Glutamatergic neuron (in vitro differentiated cells): ENCODE results near the gene ABCD1. TPM values are rescaled to one million over a fixed set of nuclear protein-coding genes. Genes with fewer than 3 reads are reported as not detected.
A peak's percentile ranks its signal among the peaks of the same experiment; 100 is the strongest.

ENCODE experiments used
- DNase-seq: peaks from one replicate; pipeline ENCODE4 v3.0.0; 2022
- H3K27ac Mint-ChIP-seq: one replicate; pipeline ENCODE4 v1.8.0; 2020; ENCODE audit warnings: mild to moderate bottlenecking, mixed read lengths, inconsistent platforms; ENCODE audit not compliant: unreplicated experiment
- H3K27me3 Mint-ChIP-seq: one replicate; pipeline ENCODE4 v1.8.0; 2020; ENCODE audit warnings: mild to moderate bottlenecking, moderate library complexity, mixed read lengths, inconsistent platforms; ENCODE audit not compliant: unreplicated experiment
- H3K36me3 Mint-ChIP-seq: one replicate; pipeline ENCODE4 v1.8.0; 2020; ENCODE audit warnings: mild to moderate bottlenecking, mixed read lengths, inconsistent platforms; ENCODE audit not compliant: unreplicated experiment
- H3K4me1 Mint-ChIP-seq: one replicate; pipeline ENCODE4 v1.8.0; 2020; ENCODE audit warnings: mild to moderate bottlenecking, low read depth, mixed read lengths, inconsistent platforms; ENCODE audit not compliant: unreplicated experiment
- H3K4me3 Mint-ChIP-seq: one replicate; pipeline ENCODE4 v1.8.0; 2020; ENCODE audit warnings: mild to moderate bottlenecking, mixed read lengths, inconsistent platforms; ENCODE audit not compliant: unreplicated experiment
- H3K9me3 Mint-ChIP-seq: one replicate; pipeline ENCODE4 v1.8.0; 2020; ENCODE audit warnings: mild to moderate bottlenecking, moderate library complexity, mixed read lengths, inconsistent platforms; ENCODE audit not compliant: unreplicated experiment
- total RNA-seq: library from RNA; stranded (reverse); fragmentation: NEBNext Ultra II Directional; extraction: Animal tissue kit (Norgen Biotek cat#: 25700); gene quantifications from one replicate; pipeline ENCODE4 v1.2.1, GENCODE V29; 2021; ENCODE audit not compliant: unreplicated experiment
- TF ChIP-seq, protein P1 (sequence below): fragments of 200-600 bp; sonication (generic); IDR thresholded peaks from one replicate; pipeline ENCODE4 v1.5.0; 2021; ENCODE audit not compliant: partially characterized antibody, unreplicated experiment

ABCD1 gene
- total RNA-seq, 1 donor from 2014 or later: 13.5 TPM

DNA sequence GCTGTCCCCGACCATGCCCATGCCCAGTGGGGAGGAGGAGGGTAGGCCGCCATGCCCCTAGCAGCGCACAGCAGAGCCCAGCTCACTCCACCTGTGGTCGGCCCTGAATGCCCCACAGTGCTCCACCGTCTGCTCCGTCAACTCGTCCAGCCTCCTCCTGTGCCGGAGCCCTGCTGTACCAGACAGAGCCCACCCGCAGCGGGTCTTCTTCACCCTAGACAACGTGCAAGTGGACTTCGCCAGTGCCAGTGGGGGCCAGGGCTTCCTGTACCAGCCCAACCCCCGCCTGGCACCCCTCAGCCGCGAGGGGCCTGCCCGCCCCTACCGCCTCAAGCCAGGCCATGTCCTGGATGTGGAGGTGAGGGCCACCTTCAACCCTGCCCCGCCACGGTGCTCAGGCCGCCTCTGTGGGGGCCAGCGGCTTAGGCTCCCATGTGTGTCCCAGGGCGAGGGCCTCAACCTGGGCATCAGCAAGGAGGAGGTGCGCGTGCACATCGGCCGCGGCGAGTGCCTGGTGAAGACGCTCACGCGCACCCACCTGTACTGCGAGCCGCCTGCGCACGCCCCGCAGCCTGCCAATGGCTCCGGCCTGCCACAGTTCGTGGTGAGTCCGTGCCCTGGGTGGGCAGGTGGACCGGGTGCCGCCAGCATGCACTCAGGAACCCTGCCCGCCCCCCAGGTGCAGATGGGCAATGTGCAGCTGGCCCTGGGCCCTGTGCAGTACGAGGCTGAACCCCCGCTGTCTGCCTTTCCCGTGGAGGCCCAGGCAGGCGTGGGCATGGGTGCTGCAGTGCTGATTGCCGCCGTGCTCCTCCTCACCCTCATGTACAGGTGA is 49.3 kb downstream of the ABCD1 start:
- Mint-ChIP-seq H3K9me3 (no peaks in the 10 kb centered on the region), H3K27ac (no peak overlapping the region), H3K36me3 (no peaks in the 10 kb centered on the region), H3K4me3 (no peak overlapping the region), H3K27me3 (no peaks in the 10 kb centered on the region), H3K4me1 (no peaks in the 10 kb centered on the region)
- peak; percentile 6 for DNase-seq
- TF ChIP-seq, protein P1, sequence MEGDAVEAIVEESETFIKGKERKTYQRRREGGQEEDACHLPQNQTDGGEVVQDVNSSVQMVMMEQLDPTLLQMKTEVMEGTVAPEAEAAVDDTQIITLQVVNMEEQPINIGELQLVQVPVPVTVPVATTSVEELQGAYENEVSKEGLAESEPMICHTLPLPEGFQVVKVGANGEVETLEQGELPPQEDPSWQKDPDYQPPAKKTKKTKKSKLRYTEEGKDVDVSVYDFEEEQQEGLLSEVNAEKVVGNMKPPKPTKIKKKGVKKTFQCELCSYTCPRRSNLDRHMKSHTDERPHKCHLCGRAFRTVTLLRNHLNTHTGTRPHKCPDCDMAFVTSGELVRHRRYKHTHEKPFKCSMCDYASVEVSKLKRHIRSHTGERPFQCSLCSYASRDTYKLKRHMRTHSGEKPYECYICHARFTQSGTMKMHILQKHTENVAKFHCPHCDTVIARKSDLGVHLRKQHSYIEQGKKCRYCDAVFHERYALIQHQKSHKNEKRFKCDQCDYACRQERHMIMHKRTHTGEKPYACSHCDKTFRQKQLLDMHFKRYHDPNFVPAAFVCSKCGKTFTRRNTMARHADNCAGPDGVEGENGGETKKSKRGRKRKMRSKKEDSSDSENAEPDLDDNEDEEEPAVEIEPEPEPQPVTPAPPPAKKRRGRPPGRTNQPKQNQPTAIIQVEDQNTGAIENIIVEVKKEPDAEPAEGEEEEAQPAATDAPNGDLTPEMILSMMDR: no peak

DNA sequence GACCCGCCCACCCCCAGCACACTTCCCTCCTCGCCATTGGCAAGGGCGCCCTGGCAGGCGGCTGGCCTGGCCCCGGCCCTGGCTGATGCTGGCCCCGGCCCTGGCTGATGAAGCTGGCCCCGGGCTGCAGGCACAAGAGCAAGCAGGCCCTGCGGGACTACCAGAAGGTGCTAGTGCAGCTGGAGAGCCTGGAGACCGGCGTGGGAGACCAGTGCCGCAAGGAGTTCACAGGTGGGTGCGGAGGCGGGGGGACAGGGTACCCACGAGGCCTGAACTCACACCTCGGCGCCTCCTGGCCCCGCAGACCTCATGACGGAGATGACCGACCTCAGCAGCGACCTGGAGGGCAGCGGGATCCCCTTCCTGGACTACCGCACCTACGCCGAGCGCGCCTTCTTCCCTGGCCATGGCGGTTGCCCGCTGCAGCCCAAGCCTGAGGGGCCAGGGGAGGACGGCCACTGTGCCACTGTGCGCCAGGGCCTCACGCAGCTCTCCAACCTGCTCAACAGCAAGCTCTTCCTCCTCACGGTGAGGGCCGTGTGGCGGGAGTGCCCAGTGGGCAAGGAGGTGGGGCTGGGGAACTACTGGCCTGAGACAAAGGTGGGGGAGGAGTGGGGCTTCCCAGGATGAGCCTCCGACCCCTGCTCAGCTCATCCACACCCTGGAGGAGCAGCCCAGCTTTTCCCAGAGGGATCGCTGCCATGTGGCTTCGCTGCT is 50.1 kb downstream of the ABCD1 start:
- Mint-ChIP-seq H3K36me3 (no peaks in the 10 kb centered on the region), H3K27ac (no peak overlapping the region), H3K4me3 (no peak overlapping the region), H3K9me3 (no peaks in the 10 kb centered on the region), H3K27me3 (no peaks in the 10 kb centered on the region), H3K4me1 (no peaks in the 10 kb centered on the region)
- DNase-seq: peak; percentile 10
- TF ChIP-seq, protein P1: no peak

DNA sequence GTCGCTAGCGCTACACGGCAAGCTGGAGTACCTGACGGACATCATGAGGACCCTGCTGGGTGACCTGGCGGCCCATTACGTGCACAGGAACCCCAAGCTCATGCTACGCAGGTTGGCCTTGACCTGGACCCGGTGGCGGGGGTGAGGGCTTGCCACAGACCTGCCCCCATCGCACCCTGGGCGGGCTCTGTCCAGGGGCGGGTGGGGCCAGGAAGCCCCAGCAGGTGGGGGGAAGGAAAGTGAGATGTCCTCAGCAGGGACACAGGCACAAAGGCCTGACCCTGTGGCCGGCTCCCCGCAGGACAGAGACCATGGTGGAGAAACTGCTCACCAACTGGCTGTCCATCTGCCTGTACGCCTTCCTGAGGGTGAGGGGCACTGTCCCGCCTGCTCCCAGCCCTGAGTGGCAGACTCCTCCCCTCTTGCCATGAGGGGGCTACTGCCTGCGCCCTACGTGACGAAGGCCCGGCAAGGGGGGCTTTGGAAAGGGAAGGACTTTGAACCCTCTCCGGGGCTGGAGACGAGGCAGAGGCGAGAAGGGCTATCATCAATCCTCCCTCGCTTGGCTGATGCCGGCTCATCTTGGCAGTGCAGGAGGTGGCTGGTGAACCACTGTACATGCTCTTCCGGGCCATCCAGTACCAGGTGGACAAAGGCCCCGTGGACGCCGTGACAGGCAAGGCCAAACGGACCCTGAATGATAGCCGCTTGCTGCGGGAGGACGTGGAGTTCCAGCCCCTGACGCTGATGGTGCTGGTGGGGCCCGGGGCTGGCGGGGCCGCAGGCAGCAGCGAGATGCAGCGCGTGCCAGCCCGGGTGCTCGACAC is 50.9 kb downstream of the ABCD1 start:
- Mint-ChIP-seq H3K36me3 (no peaks in the 10 kb centered on the region), H3K4me1 (no peaks in the 10 kb centered on the region)

DNA sequence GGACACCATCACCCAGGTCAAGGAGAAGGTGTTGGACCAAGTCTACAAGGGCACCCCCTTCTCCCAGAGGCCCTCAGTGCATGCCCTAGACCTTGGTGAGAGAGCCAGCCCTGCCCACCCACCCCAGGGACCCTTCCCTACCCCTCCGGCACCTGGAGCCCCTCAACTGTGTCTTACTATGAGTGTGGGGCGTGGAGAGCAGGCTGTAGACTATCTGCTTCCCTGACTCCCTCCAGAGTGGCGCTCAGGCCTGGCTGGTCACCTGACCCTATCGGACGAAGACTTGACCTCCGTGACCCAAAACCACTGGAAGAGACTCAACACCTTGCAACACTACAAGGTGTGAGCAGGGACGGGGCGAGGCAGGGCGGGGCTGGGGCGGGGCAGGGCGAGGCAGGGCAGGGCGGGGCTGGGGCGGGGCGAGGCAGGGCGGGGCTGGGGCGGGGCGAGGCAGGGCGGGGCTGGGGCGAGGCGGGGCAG is 51.5 kb downstream of the ABCD1 start:
- H3K27me3 Mint-ChIP-seq: no peaks in the 10 kb centered on the region
- no peak for DNase-seq
- no peaks in the 10 kb centered on the region for H3K9me3 Mint-ChIP-seq
- H3K4me3 Mint-ChIP-seq: no peak overlapping the region
- H3K4me1 Mint-ChIP-seq: no peaks in the 10 kb centered on the region
- no peak overlapping the region for H3K27ac Mint-ChIP-seq
- TF ChIP-seq, protein P1: no peak
- H3K36me3 Mint-ChIP-seq: no peaks in the 10 kb centered on the region

More for the DNA sequence above, 50.9 kb downstream of the ABCD1 start:
- TF ChIP-seq, protein P1: no peak
- Mint-ChIP-seq H3K9me3 (no peaks in the 10 kb centered on the region), H3K27me3 (no peaks in the 10 kb centered on the region), H3K27ac (no peak overlapping the region), H3K4me3 (no peak overlapping the region)
- DNase-seq: peak; percentile 10
